Mononuclear cell (primary cell): Measurements from ENCODE around the gene CREB3L4. TPM values are rescaled to one million over a fixed set of nuclear protein-coding genes. Genes with fewer than 3 reads are reported as not detected.
"Not testable (repeated sequence)": the region's sequence is repeated elsewhere in the genome, so short reads cannot be mapped to it uniquely, and the experiment has no call there.

Experiments
- H3K27me3 ChIP-seq: 2 replicates; pipeline ENCODE4 v1.6.0; 2011; ENCODE audit warnings: low read length, control low read depth; ENCODE audit not compliant: insufficient read depth
- H3K4me1 ChIP-seq: 2 replicates; pipeline ENCODE4 v1.5.1; 2011; ENCODE audit warnings: mild to moderate bottlenecking, low read length, control low read depth; ENCODE audit not compliant: insufficient read depth
- H3K4me3 ChIP-seq: 2 replicates; pipeline ENCODE4 v1.5.1; 2011; ENCODE audit warnings: mild to moderate bottlenecking, low read length, moderate library complexity
- H3K9me3 ChIP-seq: 2 replicates; pipeline ENCODE4 v1.5.1; 2011; ENCODE audit warnings: low read depth, mild to moderate bottlenecking, control low read depth, low read length
- total RNA-seq: library from RNA; depleted of rRNA; stranded (reverse); fragments of >200 nt; gene quantifications from one replicate; pipeline ENCODE4 v1.2.3, GENCODE V29; 2012

The CREB3L4 gene
- total RNA-seq, 1 donor, result 2.4 TPM

DNA sequence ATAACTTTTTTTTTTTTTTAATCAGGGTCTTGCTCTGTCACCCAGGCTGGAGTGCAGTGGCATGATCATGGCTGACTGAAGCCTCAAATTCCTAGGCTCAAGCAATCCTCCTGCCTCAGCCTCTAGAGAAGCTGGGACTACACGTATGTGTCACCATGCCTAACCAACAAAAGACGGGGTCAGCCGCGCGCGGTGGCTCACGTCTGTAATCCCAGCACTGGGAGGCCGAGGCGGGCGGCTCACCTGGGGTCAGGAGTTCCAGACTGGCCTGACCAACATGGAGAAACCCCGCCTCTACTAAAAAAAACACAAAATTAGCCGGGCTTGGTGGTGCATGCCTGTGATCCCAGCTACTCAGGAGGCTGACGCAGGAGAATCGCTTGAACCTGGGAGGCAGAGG is 44.8 kb downstream of the CREB3L4 start:
- H3K4me1 ChIP-seq, H3K4me3 ChIP-seq, H3K9me3 ChIP-seq, H3K27me3 ChIP-seq: not testable (repeated sequence)

DNA sequence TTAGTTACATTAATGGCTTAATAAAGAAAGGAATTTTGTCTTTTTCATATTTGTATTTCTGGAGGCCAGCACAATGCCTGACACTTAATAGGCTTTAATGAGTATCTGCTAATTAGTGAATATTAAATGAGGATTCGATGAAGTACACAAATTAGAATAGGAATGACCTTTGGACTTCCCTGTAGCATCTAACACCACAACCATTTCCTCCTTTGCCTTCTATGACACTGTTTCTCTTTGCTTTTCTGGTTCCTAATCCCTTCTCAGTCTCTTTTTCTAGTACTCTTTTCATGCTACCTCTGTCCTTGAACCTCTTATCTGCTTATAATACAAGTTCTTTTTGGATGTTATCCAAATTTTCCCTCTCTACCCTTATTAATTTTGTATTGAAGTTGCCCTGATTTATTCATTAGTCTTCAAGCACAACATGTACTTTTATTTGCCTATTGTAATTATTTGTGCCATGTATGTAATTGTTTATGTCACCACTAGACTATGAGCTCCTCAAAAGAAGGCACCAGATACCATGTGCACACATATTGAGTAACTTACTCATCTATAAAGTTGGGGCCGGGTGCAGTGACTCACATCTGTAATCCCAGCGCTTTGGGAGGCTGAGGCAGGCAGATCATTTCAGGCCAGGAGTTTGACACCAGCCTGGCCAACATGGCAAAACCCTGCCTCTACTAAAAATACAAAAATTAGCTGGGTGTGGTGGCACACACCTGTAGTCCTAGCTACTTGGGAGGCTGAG is 46.6 kb downstream of the CREB3L4 start:
- H3K4me3 ChIP-seq, result no peak overlapping the region
- H3K27me3 ChIP-seq, result no peaks in the 10 kb centered on the region
- H3K4me1 ChIP-seq, result no peaks in the 10 kb centered on the region
- no peaks in the 10 kb centered on the region for H3K9me3 ChIP-seq

DNA sequence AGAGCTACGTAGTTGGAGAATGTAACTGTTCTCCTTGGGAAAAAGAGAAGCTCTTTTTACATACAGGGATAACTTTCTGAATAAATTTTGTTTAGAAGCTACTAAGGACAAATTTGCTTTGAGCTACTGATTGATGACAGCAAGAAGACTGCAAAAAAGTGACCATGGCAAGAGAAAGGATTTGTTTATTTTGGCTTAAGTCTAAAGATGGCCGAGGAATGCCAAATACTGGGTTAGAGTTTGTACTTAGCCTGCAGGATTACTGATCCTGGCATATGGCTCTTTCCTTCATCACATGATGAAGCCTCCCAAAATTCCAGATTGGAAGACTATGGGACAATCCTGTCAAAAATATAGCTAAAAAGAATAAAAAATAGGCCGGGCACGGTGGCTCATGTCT is 51.6 kb downstream of the CREB3L4 start:
- Histone ChIP-seq H3K4me3 (no peak overlapping the region), H3K27me3 (no peaks in the 10 kb centered on the region), H3K4me1 (no peaks in the 10 kb centered on the region), H3K9me3 (no peaks in the 10 kb centered on the region)

DNA sequence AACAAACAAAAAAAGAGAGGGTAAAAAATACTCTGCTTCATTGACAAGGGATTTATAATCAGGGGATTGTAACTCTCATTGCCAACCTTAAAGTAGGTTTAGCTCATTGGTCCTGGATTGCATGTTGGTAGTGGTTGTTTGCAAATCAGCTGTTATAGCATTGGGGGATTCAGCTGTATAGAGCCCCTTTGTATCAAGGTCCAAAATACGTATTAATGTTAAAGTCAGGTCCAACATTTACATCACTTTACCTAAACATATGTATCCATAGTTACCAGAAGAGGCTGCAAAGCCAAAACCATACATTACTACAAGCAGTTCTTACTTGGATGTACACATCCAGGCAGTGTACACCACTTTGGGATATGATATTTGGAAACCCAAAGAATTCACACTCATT is 52.2 kb downstream of the CREB3L4 start:
- H3K4me3 ChIP-seq, result no peak overlapping the region
- no peaks in the 10 kb centered on the region for H3K27me3 ChIP-seq
- H3K4me1 ChIP-seq, result no peaks in the 10 kb centered on the region
- no peaks in the 10 kb centered on the region for H3K9me3 ChIP-seq

Other genes with a start within 250 kb of the CREB3L4 start
- 11.6 TPM for gene INTS3, start 239.9 kb upstream of the CREB3L4 start, total RNA-seq
- gene SLC27A3, start 192.5 kb upstream of the CREB3L4 start, total RNA-seq, result 7.5 TPM
- 15.5 TPM for gene GATAD2B, start 44.9 kb upstream of the CREB3L4 start, total RNA-seq
- 37.3 TPM for gene DENND4B, start 21.2 kb upstream of the CREB3L4 start, total RNA-seq
- 31.2 TPM for gene CRTC2, start 9.3 kb upstream of the CREB3L4 start, total RNA-seq
- gene SLC39A1, start 4.4 kb upstream of the CREB3L4 start, total RNA-seq, result 15.8 TPM
- 160 TPM for gene JTB, start 9.8 kb downstream of the CREB3L4 start, total RNA-seq
- 1.2 TPM for gene RAB13, start 18.4 kb downstream of the CREB3L4 start, total RNA-seq
- gene RPS27, start 22.9 kb downstream of the CREB3L4 start, total RNA-seq, result 8,524 TPM
- gene NUP210L, start 187.2 kb downstream of the CREB3L4 start, total RNA-seq, result under 0.01 TPM
- gene TPM3, start 224.2 kb downstream of the CREB3L4 start, total RNA-seq, result 973 TPM
- gene CFAP141, start 238.4 kb downstream of the CREB3L4 start, total RNA-seq, result not detected